D341Med (cell line): ENCODE data around the gene B4GALNT1.
"Not testable (repeated sequence)": the region's sequence is repeated elsewhere in the genome, so short reads cannot be mapped to it uniquely, and the experiment has no call there.

ENCODE experiments used
- DNase-seq: peaks from one replicate; pipeline ENCODE4 v3.0.0; 2012; ENCODE audit warnings: low spot score

Gene B4GALNT1

DNA sequence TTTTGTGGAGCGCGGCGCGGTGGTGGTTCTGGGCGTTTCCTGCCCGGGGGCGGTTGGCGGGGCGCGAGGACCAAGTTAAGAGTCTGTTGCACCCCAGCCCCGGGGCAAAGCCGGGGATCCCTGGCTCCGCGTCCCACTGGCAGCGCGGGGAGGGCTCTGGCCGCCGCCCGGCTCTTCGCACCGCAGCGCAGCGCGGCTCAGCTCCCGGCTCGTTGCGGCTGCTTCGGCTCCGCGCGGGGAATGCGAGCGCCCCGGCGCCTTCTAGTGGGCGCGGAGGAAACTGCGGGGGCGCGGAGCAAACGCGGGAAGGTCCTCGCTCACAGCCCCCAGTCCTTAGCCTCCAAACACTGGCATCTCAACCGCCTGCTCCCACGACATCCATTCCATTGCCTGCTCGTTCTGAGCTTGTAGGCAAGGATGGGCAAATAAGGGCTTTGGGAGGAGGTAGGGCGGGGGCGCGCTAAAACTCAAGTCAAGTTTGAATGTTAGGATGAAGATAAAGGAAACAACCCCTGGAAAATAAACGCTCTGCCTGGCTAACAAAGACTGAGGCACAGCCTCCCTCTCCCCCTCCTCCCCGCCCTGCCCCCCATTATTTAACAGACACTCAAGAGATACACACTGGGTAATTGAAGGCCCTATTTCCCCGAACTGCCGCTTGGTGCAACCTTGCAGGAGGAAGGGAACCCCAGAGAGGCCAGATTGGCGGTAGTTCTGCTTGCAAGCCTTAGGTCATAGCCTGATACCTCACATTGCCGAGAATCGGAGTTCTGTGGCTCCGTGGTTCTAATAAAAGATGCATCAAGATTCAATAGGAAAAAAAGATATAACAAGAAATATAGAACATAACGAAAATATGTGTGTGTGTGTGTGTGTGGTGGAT lies at the start of gene B4GALNT1:
Gene B4GALNT1 (minus strand): TSS at position 244 of the 883 bp plus-strand sequence. CDS start 1,069 bp downstream, outside the sequence.
- peak; percentile 95 for DNase-seq

DNA sequence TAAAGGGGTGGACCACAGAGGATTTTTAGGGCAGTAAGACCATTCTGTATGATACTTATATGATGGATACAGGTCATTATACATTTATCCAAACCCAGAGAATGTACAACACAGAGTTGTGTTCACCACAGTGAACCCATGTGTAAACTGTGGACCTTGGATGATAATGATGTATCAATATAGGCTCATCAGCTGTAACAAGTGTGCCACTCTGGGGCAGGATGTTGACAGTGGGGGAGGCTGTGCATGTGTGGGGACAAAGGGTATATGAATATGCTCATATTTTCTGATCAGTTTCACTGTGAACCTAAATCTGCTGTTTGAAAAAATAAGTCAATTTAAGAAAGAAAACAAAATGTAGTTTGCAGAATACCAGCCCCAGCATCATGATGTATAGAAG lies 46.7 kb upstream of the B4GALNT1 start:
- no peak for DNase-seq

- DNase-seq = not testable (repeated sequence)
These were observed 44.9 kb upstream of the B4GALNT1 start for GRCh38 chr12:57677947-57678346.

DNA sequence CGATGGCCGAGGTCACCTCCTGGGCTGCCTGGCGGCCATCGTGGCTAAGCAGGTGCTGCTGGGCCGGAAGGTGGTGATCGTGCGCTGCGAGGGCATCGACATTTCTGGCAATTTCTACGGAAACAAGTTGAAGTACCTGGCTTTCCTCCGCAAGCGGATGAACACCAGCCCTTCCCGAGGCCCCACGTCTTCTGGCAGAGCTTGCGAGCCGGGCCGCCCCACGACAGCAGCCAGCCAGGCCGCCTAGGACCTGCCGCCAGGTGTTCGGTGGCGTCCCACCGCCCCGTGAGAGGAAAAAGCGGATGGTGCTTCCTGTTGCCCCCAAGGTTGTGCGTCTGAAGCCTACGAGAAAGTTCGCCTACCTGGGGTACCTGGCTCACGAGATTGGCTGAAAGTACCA lies 41.7 kb upstream of the B4GALNT1 start:
- no peak for DNase-seq

GRCh38 chr12:57672801-57673200 lies 39.8 kb upstream of the B4GALNT1 start:
- DNase-seq = no peak

DNA sequence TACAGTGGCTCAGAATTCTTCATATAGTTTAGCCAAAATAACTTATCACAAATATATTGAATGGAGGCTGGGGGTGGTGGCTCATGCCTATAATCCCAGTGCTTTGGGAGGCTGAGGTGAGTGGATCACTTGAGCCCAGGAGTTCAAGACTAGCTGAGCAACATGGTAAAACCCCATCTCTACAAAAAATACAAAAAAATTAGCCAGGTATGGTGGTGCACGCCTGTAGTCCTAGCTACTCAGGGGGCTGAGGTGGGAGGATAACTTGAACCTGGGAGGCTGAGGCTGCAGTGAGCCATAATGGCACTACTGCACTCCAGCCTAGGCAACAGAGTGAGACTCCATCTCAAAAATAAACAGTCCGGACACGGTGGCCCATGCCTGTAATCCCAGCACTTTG lies 38.8 kb upstream of the B4GALNT1 start:
- DNase-seq = not testable (repeated sequence)

- not testable (repeated sequence) for DNase-seq
These were observed 36.7 kb upstream of the B4GALNT1 start for GRCh38 chr12:57669691-57670090.

DNA sequence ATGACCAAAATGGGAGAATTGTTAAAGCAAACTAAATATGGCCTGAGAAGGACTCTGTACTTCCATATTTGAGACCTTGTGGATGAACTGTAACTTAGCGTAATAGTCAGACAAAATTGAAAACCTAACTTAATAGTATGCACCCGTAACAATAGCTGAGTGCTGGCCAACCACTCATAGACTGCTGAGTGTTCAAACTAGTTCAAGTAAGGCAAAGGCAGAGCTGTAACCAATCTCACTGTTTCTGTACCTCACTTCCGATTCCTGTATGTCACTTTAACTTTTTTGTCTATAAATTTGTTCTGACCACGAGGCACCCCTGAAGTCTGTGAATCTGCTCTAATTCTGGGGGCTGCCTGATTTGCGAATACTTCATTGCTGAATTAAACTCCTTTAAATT lies 33.9 kb upstream of the B4GALNT1 start:
- no peak for DNase-seq

DNA sequence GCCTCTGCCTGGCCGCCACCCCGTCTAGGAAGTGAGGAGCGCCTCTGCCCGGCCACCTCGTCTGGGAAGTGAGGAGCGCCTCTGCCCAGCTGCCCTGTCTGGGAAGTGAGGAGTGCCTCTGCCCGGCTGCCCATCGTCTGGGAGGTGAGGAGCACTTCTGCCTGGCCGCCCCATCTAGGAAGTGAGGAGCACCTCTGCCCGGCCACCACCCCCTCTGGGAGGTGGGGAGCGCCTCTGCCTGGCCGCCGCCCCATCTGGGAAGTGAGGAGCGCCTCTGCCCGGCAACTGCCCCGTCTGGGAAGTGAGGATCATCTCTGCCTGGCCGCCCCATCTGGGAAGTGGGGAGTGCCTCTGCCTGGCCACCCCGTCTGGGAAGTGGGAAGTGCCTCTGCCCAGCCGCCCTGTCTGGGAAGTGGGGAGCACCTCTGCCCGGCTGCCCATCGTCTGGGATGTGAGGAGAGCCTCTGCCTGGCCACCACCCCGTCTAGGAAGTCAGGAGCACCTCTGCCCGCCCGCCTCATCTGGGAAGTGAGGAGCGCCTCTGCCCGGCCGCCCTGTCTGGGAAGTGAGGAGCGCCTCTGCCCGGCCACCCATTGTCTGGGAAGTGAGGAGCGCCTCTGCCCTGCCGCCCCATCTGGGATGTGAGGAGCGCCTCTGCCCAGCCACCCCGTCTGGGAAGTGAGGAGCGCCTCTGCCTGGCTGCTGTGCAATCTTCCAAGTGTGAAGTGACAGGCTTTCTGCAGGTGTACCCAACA lies 32.2 kb upstream of the B4GALNT1 start:
- not testable (repeated sequence) for DNase-seq

DNA sequence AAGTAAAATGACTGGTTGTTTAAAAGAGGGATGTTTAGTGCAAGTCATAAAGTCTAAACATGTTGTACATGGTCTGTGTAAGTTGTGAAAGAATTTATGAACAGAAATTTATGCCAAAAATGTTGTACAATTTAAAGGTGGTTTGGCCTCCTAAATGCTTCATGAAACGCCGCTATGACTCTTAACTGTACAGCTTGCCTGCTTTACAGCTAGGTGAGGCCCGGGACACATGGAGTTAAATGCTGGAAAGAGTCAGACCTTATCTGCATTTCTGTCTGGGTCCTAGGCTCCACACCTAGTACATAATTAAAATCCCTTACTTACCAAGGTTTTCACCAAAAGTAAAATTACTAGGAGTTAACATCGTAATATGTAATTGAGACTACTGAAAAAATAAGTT lies 28.4 kb upstream of the B4GALNT1 start:
- DNase-seq = no peak

GRCh38 chr12:57658890-57659289 lies 25.9 kb upstream of the B4GALNT1 start:
- DNase-seq = no peak

GRCh38 chr12:57657744-57658143 lies 24.7 kb upstream of the B4GALNT1 start:
- DNase-seq = no peak

DNA sequence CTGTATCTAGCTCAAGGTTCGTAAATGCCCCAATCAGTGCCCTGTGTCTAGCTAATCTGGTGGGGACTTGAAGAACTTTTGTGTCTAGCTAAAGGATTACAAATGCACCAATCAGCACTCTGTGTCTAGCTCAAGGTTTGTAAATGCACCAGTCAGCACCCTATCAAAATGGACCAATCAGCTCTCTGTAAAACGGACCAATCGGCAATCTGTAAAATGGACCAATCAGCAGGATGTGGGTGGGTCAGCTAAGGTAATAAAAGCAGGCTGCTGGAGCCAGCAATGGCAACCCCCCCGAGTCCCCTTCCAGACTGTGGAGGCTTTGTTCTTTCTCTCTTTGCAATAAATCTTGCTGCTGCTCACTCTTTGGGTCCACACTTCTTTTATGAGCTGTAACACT lies 23.4 kb upstream of the B4GALNT1 start:
- not testable (repeated sequence) for DNase-seq

GRCh38 chr12:57655541-57656240 lies 22.7 kb upstream of the B4GALNT1 start:
- no peak for DNase-seq

GRCh38 chr12:57654042-57654441 lies 21.0 kb upstream of the B4GALNT1 start:
- DNase-seq = no peak

- DNase-seq = not testable (repeated sequence)
These were observed 13.7 kb upstream of the B4GALNT1 start for GRCh38 chr12:57646659-57647049.

- DNase-seq = not testable (repeated sequence)
These were observed 13.1 kb upstream of the B4GALNT1 start for GRCh38 chr12:57645990-57646658.

- no peak for DNase-seq
These were observed 8.9 kb upstream of the B4GALNT1 start for GRCh38 chr12:57641699-57642442.

DNA sequence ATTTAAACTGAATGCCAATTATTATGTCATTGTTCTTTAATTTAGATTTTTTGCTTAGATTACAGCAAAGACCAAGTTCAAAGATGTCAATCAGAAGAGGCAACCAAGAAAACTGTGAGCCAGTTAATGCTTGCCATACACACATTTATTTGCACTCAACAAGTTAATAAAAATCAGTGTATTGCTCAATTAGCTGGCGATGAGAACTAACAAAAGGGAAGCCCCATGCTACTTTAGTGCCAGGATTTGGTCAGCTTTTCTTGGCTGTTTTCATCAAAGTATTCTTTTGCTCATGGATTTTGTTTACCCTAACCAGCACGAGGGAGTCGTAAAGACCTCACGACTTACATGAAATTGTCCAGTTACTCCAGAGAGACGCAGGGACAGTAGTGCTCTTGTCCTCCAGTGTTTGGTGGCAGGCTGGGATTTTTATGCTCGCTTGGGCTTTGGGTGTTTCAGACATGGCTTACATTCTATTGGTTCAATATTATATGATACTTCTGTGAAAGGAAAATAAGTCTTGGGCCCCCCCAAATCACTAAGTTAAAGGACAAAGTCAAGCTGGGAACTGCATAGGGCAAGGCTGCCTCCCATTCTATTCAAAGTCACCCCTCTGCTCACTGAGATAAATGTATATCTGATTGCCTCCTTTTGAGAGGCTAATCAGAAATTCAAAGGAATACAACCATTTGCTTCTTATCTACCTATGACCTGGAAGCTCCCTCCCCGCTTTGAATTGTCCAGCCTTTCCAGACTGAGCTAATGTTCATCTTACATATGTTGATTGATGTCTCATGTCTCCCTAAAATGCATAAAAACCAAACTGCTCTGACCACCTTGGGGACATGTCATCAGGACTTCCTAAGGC lies 7.4 kb upstream of the B4GALNT1 start:
- no peak for DNase-seq

DNA sequence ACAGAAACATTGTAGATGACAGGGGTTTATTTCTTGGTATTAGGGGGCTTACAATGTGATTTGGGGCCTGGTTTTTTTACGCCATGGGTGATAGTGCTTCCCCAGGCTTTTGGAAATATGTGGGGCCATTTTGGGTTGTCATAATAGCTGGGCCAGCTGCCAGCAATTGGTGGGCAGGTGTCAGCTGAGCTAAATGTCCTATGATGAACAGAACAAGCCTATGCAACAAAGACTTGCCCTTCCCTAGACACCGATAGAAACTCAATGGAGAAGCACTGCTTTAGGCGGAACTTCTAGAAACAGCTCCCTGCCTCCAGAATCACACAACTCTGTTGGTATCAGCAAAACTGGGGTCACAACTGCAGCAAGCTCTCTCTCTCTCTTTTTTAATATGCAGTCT lies 5.1 kb upstream of the B4GALNT1 start:
- DNase-seq = no peak
